Stimulated activated CD4-positive, alpha-beta T cell treated with anti-CD3 and anti-CD28 coated beads, Interleukin-12 subunit alpha, Interleukin-12 subunit beta, amount 100 ng/mL, for 48 hours (primary cell): Measurements from ENCODE around the gene OR7A10.
"Not testable (repeated sequence)": the region's sequence is repeated elsewhere in the genome, so short reads cannot be mapped to it uniquely, and the experiment has no call there.

Experiments
- DNase-seq, 3 donors: peaks; one replicate each; pipeline ENCODE4 v3.0.0-alpha.2; 2020; ENCODE audit warnings: low read depth in 2 of 3, low spot score in 1 of 3

The OR7A10 gene

DNA sequence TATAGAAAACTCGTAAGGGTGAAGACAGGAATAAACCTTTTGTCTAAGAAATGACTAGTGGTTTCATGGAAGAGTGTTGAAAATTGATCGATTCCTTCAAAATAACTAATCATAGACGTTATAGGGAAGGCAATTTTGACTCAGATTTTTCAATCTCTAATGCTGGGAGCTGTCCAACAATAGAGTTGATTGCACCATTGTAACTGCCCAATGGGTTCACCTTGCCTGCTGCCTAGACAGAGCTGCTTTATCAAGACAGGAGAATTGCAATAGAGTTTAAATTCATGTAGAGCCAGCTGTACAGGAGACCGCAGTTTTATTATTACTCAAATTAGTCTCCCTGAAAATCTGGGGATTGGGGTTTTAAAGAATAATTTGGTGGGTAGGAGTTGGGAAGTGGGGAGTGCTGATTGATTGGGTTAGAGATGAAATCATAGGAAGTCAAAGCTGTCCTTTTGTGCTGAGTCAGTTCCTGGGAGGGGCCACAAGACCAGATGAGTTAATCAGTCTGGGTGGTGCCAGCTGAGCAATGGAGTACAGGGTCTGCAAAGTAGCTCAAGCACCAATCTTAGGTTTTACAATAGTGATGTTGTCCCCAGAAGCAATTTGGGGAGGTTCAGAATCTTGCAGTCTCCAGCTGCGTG is 53.5 kb downstream of the OR7A10 start:
- DNase-seq = no peak

DNA sequence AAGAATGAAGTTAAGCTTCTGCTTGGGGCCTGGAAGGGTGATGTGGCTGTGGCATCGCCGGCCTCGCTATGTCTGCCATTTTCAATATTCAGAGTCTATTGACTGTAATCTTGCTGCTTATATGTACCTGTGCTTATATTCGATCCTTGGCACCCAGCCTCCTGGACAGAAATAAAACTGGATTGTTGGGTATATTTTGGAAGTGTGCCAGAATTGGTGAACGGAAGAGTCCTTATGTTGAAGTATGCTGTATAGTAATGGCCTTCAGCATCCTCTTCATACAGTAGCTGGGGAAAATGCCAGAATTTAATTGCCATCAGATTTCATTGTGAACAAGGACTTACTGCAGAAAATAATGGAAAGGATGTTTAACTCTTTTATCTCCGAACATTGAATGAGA is 56.5 kb downstream of the OR7A10 start:
- not testable (repeated sequence) for DNase-seq
